Germinal center (tissue), 1 donor: ENCODE results near the gene TNN.
"Not testable (repeated sequence)": the region's sequence is repeated elsewhere in the genome, so short reads cannot be mapped to it uniquely, and the experiment has no call there.

Experiments used
- DNase-seq: peaks from one replicate; pipeline ENCODE4 v3.0.0; 2012; ENCODE audit warnings: mixed read lengths, low spot score

TNN gene

DNA sequence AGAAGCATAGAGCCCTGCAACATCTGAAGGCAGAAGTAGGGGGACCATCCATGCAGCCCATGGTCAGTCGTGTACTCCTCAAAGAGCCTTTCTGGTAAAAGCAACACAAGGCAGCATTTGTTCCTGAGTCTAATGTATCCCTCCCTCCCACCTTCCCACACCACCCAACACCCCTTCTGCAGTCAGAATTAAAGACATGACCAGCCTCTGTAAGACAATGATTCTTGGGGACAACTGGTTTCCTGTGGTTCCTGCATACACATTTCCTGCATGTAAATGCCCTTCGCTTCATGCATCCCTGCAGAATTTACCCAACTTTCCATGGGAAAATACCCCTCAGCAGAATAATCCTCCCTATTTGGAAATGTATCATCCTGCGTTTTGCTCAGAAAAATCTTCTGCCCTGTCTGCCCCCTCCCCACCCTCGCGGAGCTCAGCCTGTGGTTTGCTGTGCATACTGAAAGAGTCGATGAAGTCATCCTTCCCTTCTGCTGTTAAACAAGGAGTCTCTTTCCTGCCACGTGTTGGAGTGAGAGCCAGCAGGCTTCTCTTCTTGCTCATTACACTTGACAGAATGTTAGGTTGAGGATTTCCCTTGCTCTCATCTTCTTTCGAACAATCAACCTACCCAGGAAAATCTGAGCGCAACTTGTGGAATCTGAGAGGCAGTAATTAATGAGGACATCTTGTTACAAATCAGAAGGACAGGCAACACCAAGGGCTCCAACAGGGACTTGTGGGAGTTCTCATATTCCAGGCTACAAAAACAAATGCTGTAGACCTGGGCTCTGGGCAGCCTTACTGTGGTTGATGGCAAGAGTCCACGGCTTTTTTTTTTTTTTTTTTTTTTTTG is 4.7 kb downstream of the TNN start:
- no peak for DNase-seq

DNA sequence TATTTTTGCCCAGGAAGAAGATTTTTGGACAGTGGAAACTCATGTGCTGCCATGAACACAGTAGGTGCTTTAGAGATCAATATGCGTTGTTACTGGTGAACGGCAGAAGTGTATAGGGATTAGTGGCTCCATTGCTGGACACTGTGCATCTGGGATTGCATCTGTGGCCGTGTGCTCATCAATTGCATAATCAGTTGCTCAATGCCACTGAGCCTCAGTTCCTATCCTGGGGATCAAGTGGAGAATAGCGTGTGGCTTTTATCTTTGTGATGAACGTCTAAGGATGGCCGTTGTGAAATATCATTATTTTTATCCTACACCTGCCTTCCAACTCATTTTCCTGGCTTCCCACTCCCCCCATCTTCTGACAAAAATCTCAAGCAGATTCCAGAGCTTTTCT is 5.4 kb downstream of the TNN start:
- DNase-seq = no peak

DNA sequence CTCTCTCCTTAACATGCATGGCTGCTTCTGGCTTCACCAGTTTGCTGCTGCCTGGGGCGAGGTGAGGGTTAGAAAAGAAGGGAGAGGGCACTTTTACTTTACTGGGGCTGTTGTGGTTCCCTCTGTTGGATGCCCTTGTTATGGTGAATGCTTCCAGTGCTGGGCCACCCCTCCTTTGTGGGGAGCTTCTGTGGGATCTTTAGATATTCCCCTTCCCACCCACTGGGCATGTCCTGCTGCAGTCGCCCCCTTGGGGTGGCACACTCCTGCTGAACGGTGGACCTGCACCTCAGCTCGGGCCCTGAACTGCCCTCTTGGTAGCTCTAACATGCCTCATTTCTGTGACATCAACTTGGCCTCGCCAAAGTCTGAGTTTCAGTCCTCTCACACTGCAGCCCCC is 6.0 kb downstream of the TNN start:
- DNase-seq = no peak

DNA sequence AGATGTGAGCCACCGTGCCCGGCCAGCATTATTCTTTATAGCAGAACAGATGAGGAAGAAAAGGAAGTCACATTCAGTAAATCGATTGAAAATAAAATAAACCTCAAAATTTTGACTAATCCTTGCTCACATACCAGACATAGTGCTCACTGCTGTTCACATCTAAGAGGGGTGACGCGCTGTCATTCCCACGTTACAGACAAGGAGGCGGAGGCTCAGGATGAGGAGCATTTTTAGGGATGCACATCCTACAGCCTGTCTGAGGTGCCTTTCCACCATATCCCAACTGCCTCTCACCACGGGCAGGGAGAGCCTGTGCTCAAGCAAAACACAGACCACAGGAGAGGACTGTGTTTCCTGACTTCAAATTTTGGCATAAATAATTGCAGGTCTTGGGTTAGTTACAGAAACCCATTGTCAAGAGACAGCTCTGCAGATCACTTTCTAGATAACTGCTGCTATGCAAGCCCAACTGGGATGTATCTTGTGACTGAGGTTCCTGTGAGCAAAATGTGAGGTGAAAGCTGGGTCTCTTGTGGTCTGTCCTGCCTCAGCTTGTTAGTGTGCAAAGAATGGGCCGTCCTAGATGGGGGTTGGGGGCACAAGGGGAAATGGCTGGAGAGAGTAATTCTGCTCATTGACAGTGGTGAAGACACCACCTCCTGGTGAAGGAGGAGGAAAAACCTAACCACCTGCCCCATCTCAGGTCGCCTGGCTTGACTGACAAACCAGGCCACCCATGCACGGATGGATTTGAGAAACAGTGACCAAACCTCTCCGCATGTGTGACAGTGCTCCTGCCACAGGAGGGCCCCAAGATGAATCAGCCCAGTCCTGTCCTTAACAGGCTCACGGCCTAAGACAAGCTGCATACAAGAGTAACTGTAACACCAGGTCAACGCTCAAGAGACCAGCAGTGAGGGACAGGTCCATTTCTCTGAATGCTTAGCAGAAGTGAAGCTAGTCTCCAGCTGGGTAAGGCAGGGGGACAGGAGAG is 8.2 kb downstream of the TNN start:
- no peak for DNase-seq

DNA sequence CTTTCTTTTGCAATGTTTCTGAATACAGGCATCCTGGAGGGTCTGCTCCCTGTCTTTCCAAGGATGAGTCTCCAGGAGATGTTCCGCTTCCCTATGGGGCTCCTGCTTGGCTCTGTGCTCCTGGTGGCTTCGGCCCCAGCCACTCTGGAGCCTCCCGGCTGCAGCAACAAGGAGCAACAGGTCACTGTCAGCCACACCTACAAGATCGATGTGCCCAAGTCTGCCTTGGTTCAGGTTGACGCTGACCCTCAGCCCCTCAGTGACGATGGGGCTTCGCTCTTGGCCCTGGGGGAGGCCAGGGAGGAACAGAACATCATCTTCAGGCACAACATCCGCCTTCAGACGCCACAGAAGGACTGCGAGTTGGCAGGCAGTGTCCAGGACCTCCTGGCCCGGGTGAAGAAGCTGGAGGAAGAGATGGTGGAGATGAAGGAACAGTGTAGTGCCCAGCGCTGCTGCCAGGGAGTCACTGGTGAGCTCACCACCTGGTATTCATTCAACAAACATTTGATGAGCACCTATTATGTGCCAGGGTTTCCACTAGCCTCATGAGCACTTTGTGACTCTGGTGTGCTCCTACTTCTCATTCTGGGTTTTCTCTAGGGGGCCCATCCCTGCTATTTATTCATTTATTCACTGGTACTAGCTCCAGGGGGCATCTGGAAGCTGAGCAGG is 9.9 kb downstream of the TNN start:
- no peak for DNase-seq

DNA sequence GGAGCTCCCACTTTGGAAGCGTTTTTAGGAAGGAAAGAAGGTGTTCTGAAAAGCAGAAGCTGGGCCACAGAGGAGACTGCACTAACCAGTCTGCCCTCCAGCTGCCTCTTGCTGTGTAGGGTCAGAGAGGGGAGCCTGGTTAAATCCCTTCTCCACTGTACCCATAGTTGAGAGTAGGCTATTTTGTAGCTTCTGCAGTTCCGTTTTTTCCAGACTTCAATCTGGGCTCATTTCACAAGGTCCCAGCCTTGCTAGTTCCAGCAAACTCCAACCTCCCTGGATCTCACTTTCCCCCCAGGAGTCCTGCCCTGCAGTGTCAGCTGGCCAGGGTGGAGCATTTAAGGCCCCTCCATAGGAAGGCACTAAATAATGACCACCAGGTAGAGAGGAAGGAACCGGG is 11.0 kb downstream of the TNN start:
- no peak for DNase-seq

DNA sequence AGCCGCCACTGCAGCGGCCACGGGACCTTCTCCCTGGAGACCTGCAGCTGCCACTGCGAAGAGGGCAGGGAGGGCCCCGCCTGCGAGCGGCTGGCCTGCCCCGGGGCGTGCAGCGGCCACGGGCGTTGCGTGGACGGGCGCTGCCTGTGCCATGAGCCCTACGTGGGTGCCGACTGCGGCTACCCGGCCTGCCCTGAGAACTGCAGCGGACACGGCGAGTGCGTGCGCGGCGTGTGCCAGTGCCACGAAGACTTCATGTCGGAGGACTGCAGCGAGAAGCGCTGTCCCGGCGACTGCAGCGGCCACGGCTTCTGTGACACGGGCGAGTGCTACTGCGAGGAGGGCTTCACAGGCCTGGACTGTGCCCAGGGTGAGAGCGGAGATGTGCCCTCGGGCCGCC is 11.7 kb downstream of the TNN start:
- DNase-seq = no peak

DNA sequence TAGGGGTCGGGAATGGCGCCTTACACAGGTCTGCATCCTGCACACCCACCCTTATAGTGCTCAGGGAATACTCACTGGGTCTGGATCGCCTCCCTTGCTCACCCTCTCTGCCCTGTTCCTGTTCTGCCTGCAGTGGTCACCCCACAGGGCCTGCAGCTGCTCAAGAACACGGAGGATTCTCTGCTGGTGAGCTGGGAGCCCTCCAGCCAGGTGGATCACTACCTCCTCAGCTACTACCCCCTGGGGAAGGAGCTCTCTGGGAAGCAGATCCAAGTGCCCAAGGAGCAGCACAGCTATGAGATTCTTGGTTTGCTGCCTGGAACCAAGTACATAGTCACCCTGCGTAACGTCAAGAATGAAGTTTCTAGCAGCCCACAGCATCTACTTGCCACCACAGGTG is 12.4 kb downstream of the TNN start:
- DNase-seq = no peak

DNA sequence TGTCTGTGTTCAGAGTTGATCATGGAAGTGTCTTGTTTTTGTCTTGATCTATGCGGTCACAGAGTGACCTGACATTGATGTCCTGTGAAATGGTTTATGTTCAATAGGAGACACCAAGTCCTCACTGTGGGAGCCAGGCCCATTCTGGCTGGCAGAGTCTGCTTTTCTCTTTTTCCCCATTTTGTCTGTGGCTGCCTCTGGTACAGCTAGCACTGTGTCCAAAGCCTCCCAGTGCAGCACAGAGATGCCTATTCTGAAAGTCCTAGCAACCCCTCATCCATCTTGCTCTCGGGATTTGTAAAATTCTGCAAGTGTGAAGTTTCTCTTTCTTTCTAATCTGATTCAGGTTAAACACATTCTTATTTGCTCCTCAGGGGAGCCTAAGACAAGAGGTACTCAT is 14.3 kb downstream of the TNN start:
- DNase-seq = no peak

DNA sequence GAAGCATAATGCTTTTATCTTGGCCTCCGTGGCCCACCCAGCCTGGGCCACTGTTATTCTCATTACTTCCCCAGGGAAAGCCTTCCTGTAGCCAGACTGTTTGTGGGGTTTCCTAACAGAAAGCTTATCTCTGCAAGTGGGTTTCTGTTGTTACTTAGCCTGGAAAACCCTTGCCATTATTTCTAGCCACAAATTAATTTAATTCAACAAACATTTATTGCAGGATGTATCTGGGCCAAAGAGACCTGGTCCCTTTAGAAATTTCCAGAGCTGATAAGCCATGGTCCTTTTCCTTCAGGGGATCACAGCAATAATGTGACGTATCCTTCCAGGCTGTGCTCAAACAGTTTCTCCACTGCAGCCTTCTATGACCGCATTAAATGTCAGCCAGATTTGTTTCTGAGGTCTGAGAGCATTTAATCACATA is 20.9 kb downstream of the TNN start:
- DNase-seq = no peak

DNA sequence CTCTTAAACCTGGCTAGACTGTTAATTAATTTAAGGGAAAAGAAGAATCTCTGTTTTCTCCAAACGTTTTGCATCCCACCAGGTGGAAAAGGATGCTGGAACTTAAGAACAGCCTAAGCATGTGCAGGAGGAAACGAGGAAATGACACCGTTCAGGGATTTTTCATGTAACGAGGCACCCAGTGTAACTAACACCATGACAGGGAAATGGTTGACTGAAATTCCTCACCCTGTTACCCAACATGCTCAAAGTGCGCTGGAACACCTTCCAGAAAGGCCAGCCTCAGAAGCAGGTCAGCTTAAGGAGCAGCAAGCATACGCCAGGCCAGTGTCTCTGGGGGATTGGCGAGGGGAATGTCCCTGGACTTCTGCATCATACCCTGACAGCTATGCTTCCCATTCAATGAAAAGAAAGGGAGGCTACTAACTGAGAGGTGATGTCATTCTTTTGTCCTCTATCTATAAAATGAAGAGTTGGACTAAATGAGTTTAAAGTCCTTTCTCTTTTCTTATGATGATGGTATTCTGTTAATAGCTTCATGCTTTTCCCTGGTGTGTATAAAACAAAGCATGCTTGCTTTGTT is 21.6 kb downstream of the TNN start:
- no peak for DNase-seq

DNA sequence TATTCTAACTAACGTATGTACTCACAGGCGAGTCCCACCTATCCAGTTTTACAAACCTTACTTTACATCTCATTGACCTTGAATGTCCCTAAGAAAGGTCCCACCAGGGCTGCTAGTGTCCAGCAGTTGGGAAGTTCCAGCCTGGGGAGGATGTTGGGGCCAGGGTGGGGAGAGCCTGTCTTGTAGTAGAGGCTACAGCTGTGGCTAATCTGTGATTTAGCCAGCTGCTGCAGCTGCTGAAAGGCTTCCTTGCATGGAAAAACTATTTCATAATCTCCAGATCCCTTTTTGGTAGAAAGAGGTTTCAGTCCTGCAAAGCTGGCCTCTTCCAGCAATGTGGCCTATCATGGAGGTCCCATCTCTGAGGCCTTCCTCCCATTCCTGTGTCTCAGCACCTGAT is 23.1 kb downstream of the TNN start:
- DNase-seq = no peak

DNA sequence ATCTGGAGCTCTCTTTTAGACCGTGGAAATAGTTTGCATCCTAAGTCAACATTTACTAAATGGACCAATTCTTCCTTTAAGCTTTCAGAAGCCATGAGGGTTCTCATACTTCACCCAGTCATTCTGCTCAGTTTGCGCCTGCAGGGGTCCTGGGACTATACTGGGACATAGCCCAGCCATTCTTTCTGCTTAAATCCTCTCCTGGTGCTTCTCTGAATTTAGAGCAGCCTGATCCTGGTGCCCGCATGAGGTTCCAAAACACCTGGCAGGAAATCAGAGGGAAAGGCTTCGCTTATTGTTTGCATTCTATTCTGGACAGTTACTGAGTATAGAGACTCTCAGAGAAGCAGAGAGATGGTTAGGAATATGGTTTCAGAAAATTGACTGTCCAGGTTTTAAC is 27.0 kb downstream of the TNN start:
- DNase-seq = no peak

DNA sequence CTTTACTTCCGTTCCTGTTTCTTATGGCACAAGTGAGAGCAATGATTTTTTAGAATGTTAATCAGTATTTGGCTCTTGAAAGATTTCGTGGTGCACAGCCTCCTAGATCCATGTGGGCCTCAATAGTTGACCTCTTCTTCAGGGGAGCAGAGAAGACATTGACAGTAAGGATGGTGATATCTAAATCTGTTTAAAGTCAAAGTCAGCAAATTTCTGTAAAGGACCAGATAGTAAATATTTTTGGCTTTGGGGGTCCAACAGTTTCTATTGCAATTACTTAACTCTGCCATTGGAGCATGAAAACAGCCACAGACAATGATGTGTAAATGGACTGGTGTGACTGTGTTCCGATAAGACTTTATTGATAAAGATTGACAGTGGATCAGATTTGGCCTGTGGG is 27.4 kb downstream of the TNN start:
- DNase-seq = no peak

DNA sequence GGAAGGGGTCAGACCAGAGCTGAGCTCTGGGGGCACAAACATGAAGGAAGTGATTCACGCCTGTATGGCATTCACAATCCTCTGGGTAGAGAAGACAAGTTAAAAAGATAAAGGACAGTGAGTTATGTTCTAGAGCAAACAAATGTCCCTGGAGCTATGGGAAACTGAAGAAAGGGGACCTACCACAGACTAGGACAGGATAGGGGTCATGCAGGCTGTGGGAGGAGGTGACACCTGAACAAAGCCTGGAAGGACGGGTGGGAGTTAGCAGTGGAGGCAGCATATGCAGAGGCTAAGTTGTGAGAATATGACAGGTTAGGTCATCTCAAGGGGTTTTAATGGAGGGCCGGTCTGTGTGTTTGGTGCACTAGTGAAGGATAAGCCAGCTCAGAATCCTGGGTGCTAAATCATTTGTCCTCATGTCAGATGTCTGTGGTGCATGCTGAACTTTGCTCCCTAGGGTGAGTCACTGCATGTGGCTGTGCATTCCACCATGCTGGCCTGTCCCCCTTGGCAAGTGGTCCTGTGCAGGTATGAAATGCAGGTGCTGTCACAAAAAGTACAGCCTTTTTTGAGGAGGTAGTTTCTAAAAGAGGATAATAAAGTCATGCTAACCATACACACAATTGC is 28.5 kb downstream of the TNN start:
- DNase-seq = no peak

DNA sequence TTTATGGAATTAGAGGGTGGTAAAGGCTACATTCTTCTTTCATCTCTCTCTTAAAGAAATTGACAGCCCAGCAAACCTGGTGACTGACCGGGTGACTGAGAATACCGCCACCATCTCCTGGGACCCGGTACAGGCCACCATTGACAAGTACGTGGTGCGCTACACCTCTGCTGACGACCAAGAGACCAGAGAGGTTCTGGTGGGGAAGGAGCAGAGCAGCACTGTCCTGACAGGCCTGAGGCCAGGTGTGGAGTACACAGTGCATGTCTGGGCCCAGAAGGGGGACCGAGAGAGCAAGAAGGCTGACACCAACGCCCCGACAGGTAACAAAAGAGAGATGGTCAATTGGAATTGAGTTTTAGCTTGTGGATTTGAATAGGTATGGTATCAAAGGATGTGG is 29.7 kb downstream of the TNN start:
- DNase-seq = no peak

DNA sequence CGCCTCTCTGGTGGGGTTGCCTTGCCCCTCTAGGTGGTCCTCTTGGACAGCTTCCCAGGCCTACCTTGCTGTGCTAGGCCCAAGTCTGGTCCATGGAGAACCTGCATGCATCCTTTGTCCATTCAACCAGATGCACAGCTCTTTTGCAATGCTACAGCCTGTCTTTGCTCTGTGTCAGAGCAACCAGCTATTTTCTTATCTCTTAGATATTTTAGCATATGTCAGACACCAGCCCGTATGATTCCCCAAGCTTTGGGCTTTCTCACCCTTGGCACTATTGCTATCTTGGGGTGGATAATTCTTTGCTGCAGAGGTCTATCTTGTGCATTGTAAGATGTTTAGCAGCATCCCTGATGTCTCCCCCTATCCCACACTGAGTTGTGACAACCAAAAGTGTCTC is 32.3 kb downstream of the TNN start:
- no peak for DNase-seq

DNA sequence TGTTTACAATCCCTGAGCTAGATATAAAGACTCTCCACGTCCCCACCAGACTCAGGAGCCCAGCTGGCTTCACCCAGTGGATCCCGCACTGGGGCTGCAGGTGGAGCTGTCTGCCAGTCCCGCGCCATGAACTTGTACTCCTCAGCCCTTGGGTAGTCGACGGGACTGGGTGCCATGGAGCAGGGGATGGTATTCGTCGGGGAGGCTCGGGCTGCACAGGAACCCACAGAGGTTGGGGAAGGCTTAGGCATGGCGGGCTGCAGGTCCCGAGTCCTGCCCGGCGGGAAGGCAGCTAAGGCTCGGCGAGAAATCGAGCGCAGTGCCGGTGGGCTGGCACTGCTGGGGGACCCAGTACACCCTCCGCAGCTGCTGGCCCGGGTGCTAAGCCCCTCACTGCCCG is 34.5 kb downstream of the TNN start:
- DNase-seq = not testable (repeated sequence)

DNA sequence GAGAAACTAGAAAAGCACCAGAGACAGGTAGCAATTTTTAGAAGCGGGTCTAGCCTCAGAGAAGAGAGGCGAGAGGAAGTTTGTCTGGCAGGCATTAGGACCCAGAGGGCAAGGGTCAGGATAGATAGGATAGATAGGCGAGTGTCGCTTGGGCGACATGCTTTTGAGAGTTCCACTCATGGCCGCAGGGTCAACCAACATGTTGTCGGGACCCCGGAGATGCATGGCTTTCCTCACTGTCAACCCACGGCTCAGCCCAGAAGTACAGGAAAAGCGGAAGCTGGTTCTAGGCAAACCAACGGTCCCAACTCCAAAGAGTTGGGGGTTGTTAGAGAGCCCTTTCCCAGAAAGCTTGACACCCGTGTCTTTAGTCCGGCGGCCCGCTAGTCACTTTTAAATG is 38.9 kb downstream of the TNN start:
- not testable (repeated sequence) for DNase-seq

DNA sequence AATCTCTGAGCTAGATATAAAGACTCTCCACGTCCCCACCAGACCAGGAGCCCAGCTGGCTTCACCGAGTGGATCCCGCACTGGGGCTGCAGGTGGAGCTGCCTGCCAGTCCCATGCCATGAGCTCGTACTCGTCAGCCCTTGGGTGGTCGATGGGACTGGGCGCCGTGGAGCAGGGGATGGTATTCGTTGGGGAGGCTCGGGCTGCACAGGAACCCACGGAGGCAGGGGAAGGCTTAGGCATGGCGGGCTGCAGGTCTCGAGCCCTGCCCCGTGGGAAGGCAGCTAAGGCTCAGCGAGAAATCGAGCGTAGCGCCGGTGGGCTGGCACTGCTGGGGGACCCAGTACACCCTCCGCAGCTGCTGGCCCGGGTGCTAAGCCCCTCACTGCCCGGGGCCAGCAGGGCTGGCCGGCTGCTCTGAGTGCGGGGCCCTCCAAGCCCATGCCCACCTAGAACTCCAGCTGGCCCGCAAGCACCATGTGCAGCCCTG is 40.7 kb downstream of the TNN start:
- DNase-seq = not testable (repeated sequence)

DNA sequence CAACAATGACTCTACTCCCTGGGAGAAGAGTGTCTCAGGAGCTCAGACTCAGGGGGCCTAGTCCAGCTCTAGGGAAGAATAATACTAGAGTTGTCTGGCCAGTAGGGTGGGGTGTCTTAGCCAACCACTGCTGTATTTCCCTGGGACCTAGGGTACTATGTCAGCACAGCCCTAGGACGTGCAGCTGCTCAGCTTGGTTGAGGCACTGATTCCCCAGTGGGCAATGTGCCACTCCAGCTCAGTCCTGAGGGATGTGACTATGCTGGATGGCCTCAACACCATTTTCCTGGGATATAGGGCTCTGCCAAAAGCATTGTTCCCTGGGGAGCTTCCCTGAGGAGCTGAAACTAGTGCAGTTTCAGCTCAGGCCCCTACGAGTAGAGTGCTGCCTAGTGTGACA is 47.4 kb downstream of the TNN start:
- no peak for DNase-seq
